ENCODE measurements around the gene PRDM16. TPM values are rescaled to one million over a fixed set of nuclear protein-coding genes. Genes with fewer than 3 reads are reported as not detected.

Gene PRDM16
- total RNA-seq, 1 experiment from 2014 or later = 6.1 TPM

DNA sequence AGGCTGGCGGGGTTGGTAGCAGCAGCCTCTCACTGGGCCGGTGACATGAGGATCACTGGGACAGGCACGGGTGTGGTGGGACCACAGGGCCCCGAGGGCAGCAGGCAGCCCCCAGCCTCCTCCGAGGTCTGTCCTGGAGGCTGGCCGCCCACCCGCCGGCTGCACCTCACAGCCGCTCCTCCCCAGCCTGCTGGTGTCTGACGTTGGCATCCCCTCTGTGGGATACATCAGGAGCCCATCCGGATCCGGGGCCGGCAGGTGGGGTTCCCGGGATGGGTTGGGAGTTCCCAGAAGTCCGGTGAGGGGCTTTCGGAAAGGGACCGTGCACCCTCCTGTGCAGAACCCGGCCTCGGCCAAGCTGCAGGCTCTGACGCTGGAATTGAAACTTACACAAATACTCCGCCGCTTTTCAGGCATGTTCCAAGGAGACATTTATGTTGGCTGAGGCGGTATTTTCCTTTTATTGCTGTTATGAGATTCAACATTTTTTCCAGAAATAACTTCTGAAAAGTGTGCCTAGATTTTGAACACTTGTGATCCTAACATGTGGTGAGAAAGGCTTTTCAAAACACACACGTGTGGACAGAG lies 243.4 kb downstream of the PRDM16 start:
- Histone ChIP-seq H3K79me2 (ENCODE audit: insufficient read depth, low read length) (no peaks in the 10 kb centered on the region), H3K9ac (ENCODE audit: low read length) (peak overlapping the region; percentile 58), H3K27me3 (ENCODE audit: insufficient read depth, low read length) (no peaks in the 10 kb centered on the region), H3K27ac (ENCODE audit: low read depth, low read length) (peak overlapping the region; percentile 62), H3K36me3 (ENCODE audit: control insufficient read depth in 1 of 2, insufficient read depth in 2 of 2, low read length in 2 of 2) (no peaks in the 10 kb centered on the region), H3K4me3 (replicated peaks in 1 of 2; ENCODE audit: low read depth in 1 of 2, low read length in 2 of 2) (peak overlapping the region in 1 of 2 experiments; percentile 25; a peak in 1 of 4 replicates), H3K4me1 (ENCODE audit: control insufficient read depth in 1 of 2, insufficient read depth in 2 of 2, low read length in 2 of 2) (peaks cover 21 to 36% of the 10 kb centered on the region in 2 experiments), H3K4me2 (ENCODE audit: low read length) (peak overlapping the region; percentile 76), H2AFZ (ENCODE audit: low read depth, low read length, poor library complexity, severe bottlenecking) (peak overlapping the region; percentile 4), H3K9me2 (ENCODE audit: insufficient read depth) (no peaks in the 10 kb centered on the region), H4K20me1 (ENCODE audit: insufficient read depth) (no peaks in the 10 kb centered on the region), H3K9me3 (ENCODE audit: control insufficient read depth in 1 of 2, insufficient read depth in 1 of 2, low read depth in 1 of 2, low read length in 2 of 2) (no peaks in the 10 kb centered on the region)
- intact Hi-C loops (cut with micrococcal nuclease) = no loop called here
- no peak for ATAC-seq
- CTCF ChIA-PET = no interaction called here
- TF ChIP-seq, protein P1, sequence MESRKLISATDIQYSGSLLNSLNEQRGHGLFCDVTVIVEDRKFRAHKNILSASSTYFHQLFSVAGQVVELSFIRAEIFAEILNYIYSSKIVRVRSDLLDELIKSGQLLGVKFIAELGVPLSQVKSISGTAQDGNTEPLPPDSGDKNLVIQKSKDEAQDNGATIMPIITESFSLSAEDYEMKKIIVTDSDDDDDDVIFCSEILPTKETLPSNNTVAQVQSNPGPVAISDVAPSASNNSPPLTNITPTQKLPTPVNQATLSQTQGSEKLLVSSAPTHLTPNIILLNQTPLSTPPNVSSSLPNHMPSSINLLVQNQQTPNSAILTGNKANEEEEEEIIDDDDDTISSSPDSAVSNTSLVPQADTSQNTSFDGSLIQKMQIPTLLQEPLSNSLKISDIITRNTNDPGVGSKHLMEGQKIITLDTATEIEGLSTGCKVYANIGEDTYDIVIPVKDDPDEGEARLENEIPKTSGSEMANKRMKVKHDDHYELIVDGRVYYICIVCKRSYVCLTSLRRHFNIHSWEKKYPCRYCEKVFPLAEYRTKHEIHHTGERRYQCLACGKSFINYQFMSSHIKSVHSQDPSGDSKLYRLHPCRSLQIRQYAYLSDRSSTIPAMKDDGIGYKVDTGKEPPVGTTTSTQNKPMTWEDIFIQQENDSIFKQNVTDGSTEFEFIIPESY (IDR thresholded peaks at IDR 0.05; ENCODE audit: extremely low read depth, insufficient replicate concordance, low read length) = no peak
- no peak for TF ChIP-seq CTCF (IDR thresholded peaks at IDR 0.05 in 2 of 3, conservative IDR thresholded peaks at IDR 0.05 in 1 of 3; ENCODE audit: borderline replicate concordance in 1 of 3, insufficient read depth in 1 of 3, low read depth in 2 of 3, low read length in 2 of 3)
- TF ChIP-seq ZFX (IDR thresholded peaks at IDR 0.05) = no peak
- no peak for TF ChIP-seq TCF7L2 (IDR thresholded peaks at IDR 0.05; ENCODE audit: borderline replicate concordance, extremely low read depth, insufficient read depth, insufficient read length)
- DNase-seq (ENCODE audit: low read depth, low spot score) = no peak
- POLR2A ChIA-PET = no interaction called here
- RAD21 ChIA-PET (ENCODE audit: low non-redundant PET in 1 of 2, low total read pairs in 2 of 2, uncharacterized antibody in 2 of 2, unreplicated experiment in 2 of 2) = no interaction called here
- no TSS peak for BruUV-seq (replicated peaks)
